Right lobe of liver (tissue), 4 donors: Measurements from ENCODE around the gene DTNB.

Source experiments
- CTCF ChIP-seq, 4 donors: fragments of 200-600 bp in 3 of 4; fragments of 450-650 bp in 1 of 4; IDR thresholded peaks; one replicate each; pipeline versions ENCODE4 v1.5.1 to v1.8.0; 2016 to 2022; ENCODE audit warnings: antibody characterized with exemption in 4 of 4, mild to moderate bottlenecking in 2 of 4
- POLR2A ChIP-seq: fragments of 450-650 bp; IDR thresholded peaks from one replicate; pipeline ENCODE4 v1.6.1; 2017; ENCODE audit warnings: antibody characterized with exemption, mild to moderate bottlenecking
- donor health status: DM: no; HTN: no; CAD: no.
- donor health status: DM: no; HTN: no; CAD: no.
- donor health status: DM: no; HTN: yes; CAD: no.

DNA sequence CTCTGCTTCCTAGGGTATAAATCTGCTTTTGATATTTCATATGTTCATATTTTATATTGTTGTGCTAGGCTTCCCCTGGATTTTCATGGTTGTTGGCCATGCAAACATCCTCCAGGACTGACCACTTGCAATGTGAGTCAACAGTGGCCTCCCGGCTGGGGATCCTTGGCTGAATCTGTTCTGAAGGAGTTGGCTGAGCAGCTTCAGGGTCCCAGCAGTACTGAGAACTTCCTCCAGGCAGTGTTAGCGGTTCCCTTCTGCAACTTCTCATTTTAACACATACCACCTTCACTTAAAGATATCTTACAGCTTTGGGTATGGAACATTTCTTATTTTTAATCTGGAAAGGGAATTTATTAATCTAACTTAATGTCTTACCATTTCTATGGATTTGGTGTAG, 122.1 kb downstream of the DTNB start:
- TF ChIP-seq CTCF (IDR thresholded peaks at IDR 0.05) = no peak
- TF ChIP-seq POLR2A = no peak
